Peyer's patch (tissue), 4 donors: Measurements from ENCODE around the gene IGFN1. TPM values are rescaled to one million over a fixed set of nuclear protein-coding genes. Genes with fewer than 3 reads are reported as not detected.
A peak's percentile ranks its signal among the peaks of the same experiment; 100 is the strongest.

Experiments
- DNase-seq, 3 donors: peaks; one replicate each; pipeline ENCODE4 v3.0.0-alpha.2; 2017 to 2019
- H3K27ac ChIP-seq, 4 donors: fragments of 200-600 bp; sonication (generic); one replicate each; pipeline ENCODE4 v1.5.1; 2016 to 2019
- H3K27me3 ChIP-seq, 2 donors: fragments of 200-600 bp; sonication (generic); one replicate each; pipeline ENCODE4 v1.5.1; 2019
- H3K36me3 ChIP-seq, 3 donors: fragments of 200-600 bp; sonication (generic); one replicate each; pipeline ENCODE4 v1.5.1; 2016 to 2019
- H3K4me1 ChIP-seq, 4 donors: fragments of 200-600 bp; sonication (generic); one replicate each; pipeline ENCODE4 v1.5.1; 2016 to 2019
- H3K4me3 ChIP-seq, 4 donors: fragments of 200-600 bp; sonication (generic); 1 replicate in 3 of 4; 2 replicates in 1 of 4; pipeline ENCODE4 v1.5.1; 2016 to 2019; ENCODE audit warnings: mild to moderate bottlenecking in 1 of 4
- H3K9me3 ChIP-seq, 4 donors: fragments of 200-600 bp; sonication (generic); one replicate each; pipeline ENCODE4 v1.5.1; 2016 to 2019; ENCODE audit warnings: mild to moderate bottlenecking in 1 of 4
- POLR2A ChIP-seq, 2 donors: fragments of 450-650 bp; IDR thresholded peaks; one replicate each; pipeline ENCODE4 v1.5.1; 2017; ENCODE audit warnings: antibody characterized with exemption in 2 of 2, mild to moderate bottlenecking in 2 of 2, moderate library complexity in 2 of 2
- total RNA-seq, 4 donors: library from RNA; depleted of rRNA; stranded (reverse); fragments of >200 nt; gene quantifications; one replicate each; pipeline ENCODE4 v1.1.0, GENCODE V29; 2016
- TF ChIP-seq, protein P1 (sequence below), 6 experiments: fragments of 450-650 bp in 4 of 6; fragments of 200-600 bp in 2 of 6; sonication (generic) in 1 of 6; IDR thresholded peaks; one replicate each; pipeline ENCODE4 v1.5.1; 2017 to 2019; ENCODE audit warnings: antibody characterized with exemption in 6 of 6, mild to moderate bottlenecking in 3 of 6, moderate library complexity in 1 of 6

Gene IGFN1
- total RNA-seq, 4 donors from 2014 or later = not detected

DNA sequence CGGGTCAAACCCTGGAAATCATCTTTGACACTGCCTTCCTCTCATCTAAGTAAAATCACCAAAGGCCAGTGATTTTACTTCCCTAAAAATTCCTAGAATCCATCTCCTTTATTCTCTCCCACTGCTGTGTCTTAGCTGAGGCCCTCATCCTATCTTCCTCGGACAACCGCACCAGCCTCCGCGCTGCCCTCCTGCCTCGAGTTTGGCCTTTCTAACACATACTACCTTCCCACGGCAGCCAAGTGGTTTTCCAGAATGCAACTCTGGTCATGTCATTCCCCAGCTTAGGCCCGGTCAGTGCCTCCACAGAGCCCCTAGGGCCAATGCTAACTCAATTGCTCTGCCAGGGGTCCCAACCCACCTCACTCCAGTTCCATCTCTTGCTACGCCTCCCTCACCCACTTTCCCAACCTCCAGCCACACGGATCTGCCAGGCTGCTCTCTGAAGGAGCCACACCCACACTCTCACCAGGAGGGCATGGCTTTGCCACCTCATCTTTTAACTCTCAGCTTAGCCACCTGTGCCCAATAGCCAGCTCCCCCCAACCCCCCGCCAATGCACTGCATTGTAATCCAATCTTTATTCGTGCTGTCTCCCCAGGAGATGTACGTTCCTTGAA, 43.1 kb upstream of the IGFN1 start:
- H3K4me3 ChIP-seq = no peak overlapping the region
- H3K9me3 ChIP-seq = no peaks in the 10 kb centered on the region
- no peak overlapping the region for H3K27ac ChIP-seq
- DNase-seq = no peak
- H3K4me1 ChIP-seq = no peaks in the 10 kb centered on the region
- TF ChIP-seq, protein P1, sequence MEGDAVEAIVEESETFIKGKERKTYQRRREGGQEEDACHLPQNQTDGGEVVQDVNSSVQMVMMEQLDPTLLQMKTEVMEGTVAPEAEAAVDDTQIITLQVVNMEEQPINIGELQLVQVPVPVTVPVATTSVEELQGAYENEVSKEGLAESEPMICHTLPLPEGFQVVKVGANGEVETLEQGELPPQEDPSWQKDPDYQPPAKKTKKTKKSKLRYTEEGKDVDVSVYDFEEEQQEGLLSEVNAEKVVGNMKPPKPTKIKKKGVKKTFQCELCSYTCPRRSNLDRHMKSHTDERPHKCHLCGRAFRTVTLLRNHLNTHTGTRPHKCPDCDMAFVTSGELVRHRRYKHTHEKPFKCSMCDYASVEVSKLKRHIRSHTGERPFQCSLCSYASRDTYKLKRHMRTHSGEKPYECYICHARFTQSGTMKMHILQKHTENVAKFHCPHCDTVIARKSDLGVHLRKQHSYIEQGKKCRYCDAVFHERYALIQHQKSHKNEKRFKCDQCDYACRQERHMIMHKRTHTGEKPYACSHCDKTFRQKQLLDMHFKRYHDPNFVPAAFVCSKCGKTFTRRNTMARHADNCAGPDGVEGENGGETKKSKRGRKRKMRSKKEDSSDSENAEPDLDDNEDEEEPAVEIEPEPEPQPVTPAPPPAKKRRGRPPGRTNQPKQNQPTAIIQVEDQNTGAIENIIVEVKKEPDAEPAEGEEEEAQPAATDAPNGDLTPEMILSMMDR (IDR thresholded peaks at IDR 0.05) = no peak
- no peak for TF ChIP-seq POLR2A (IDR thresholded peaks at IDR 0.05)
- peaks cover 0 to 50% (median 0%) of the 10 kb centered on the region in 3 donors for H3K36me3 ChIP-seq
- H3K27me3 ChIP-seq = no peaks in the 10 kb centered on the region

DNA sequence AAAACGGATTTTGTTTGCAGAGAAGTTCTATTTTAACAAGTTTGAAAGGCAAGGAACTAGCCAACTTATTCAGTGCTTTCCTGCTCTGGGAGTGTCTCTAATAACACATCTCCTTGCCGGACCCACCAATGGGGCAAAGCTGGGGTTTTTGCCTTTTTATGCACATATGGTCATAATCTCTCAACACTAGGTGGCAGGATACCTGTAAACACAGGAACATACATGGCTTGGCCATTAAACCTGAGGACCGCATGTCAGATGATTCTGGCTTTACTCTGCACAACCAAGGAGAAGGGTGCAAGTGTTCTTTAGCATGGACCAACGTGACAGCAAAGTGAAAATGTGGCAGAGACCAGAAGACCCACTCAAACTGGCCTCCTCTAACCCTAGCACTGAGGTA, 41.2 kb upstream of the IGFN1 start:
- Histone ChIP-seq H3K36me3 (peaks cover 0 to 31% (median 0%) of the 10 kb centered on the region in 3 donors), H3K4me1 (peaks cover 0 to 7% (median 3%) of the 10 kb centered on the region in 4 donors), H3K27ac (no peak overlapping the region), H3K27me3 (no peaks in the 10 kb centered on the region), H3K4me3 (no peak overlapping the region), H3K9me3 (no peaks in the 10 kb centered on the region)
- no peak for TF ChIP-seq POLR2A (IDR thresholded peaks at IDR 0.05)
- TF ChIP-seq, protein P1 (IDR thresholded peaks at IDR 0.05) = peak in 5 of 6 experiments; percentile 5 to 70 (median 67)
- DNase-seq = peak in 1 of 3 donors; percentile 24

DNA sequence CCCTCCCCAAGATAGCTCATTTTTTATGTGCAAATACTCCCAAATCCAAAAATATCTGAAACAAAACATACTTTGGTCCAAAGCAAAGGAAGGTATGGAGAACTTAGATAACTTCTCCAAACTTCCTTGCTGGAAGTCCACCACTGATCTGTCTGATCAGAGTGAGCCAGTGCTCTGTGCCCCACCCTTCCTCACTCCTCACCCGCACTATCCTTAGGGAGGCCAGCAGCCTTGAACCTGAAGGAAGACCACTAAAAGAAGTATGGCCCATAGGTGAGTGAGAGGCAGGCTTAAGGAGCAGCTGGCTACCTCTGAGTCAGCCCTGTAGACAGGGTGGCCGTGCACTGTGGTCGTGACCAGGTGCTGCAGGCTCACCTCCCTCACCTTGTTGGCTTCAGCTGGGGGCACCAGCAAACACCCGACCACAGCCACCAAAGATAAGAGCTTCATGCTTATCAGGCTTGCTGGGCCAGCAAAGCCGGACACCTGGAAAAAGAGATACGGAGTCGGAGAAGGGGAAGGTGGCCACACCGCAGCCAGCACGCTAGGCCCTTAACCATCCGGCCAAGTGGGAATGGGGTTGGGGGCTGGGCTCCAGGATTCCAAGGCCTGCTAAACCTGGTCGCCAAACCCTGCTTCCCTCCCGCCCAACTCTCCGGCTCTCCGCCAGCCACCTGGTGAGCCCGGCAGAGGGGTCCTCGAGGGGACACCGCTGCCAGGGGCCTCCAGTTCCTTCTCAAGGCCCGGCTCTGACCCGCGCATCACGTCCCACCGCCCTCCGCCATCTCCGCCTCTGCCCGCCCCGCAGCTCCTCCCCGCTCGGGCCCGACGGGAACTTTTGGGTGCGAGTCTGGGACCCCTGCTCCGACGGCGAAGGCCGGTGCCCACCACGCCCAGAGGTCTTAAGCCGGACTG, 36.9 kb upstream of the IGFN1 start:
- H3K4me1 ChIP-seq = peaks cover 0 to 12% (median 3%) of the 10 kb centered on the region in 4 donors

DNA sequence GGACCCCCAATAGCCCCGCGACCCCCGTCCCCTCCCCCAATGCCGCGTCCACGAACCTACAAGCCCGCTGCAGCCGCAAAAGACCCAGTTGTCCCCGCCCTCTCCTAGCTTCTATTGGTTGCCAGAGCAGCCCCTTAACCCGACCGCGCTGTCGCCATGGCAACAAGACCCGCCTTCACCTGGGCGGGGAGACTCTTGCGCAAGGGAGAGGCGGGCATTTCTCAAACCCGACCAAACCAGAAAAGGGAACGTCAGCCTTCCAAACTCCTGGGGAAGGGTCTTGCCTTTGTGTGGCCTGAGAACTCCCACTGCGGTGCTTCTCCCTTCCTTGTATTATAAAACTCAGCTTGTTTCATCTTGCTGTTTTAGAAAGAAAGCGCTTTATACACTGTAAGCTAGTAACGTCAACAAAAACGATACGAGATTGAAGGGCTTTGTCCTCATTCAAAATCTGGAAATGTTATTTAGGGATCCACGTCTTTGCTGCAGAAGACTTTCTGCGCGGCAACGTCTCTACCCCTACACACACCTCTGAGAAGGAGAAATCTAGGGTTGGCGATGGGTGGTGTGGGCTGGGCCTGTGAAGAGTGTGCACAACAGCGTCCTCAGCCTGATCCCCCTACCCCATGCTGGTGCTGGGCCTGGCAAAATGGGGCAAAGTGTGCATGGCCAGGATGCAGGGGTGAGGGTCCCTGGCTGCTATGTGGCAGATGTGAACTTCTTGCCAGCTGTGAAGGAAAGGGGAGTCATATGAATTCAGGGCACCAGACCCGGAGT, 36.0 kb upstream of the IGFN1 start, which contains the start of gene TMEM9:
Gene TMEM9 (minus strand): TSS at position 86 of the 777 bp plus-strand sequence. CDS start 551 bp downstream, outside the sequence.
- Histone ChIP-seq H3K4me3 (peak within 1 kb of the TSS; percentile 65 to 94 (median 85)), H3K9me3 (no peaks in the 10 kb centered on the region), H3K36me3 (peaks cover 0 to 5% (median 0%) of the 10 kb centered on the region in 3 donors), H3K27ac (peak within 1 kb of the TSS; percentile 20 to 81 (median 66)), H3K27me3 (no peaks in the 10 kb centered on the region), H3K4me1 (peaks cover 0 to 12% (median 3%) of the 10 kb centered on the region in 4 donors)
- TF ChIP-seq, protein P1 (IDR thresholded peaks at IDR 0.05) = no peak
- no peak for TF ChIP-seq POLR2A (IDR thresholded peaks at IDR 0.05)
- peak; percentile 98 to 99 (median 98) for DNase-seq

More for the DNA sequence above, 36.9 kb upstream of the IGFN1 start:
- no peaks in the 10 kb centered on the region for H3K9me3 ChIP-seq
- H3K27ac ChIP-seq = peak overlapping the region; percentile 20 to 81 (median 66)
- H3K27me3 ChIP-seq = no peaks in the 10 kb centered on the region
- peak in 1 of 3 donors; percentile 53 for DNase-seq
- no peak for TF ChIP-seq POLR2A (IDR thresholded peaks at IDR 0.05)
- TF ChIP-seq, protein P1 (IDR thresholded peaks at IDR 0.05) = no peak
- peak overlapping the region; percentile 65 to 94 (median 85) for H3K4me3 ChIP-seq
- H3K36me3 ChIP-seq = peaks cover 0 to 5% (median 0%) of the 10 kb centered on the region in 3 donors

DNA sequence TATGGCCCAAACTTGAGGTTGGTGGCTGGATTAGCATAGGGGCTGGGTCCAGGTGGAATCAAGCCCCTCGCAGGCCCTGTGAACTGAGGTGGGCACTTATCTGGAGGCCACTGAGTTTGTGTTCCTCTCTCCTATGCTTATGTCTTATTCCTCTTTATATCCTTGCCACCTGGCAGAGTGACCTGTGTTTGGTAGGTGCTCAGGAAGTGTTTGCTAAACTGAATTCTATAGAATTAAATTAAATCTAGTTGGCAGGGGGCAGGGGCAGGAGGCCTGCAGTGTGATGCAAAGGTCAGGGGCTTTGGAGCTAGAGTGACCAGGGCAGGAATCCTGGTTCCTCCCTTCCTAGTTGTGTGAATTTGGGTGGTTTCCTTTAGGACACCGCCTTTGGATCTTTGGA, 35.3 kb upstream of the IGFN1 start:
- Histone ChIP-seq H3K9me3 (no peaks in the 10 kb centered on the region), H3K27me3 (no peaks in the 10 kb centered on the region), H3K27ac (no peak overlapping the region), H3K36me3 (peaks cover 0 to 5% (median 0%) of the 10 kb centered on the region in 3 donors), H3K4me1 (peaks cover 0 to 12% (median 3%) of the 10 kb centered on the region in 4 donors), H3K4me3 (no peak overlapping the region)
- no peak for DNase-seq
- TF ChIP-seq, protein P1 (IDR thresholded peaks at IDR 0.05) = no peak
- TF ChIP-seq POLR2A (IDR thresholded peaks at IDR 0.05) = no peak
